H1 (cell line): ENCODE measurements around the gene MYH9. TPM values are rescaled to one million over a fixed set of nuclear protein-coding genes. Genes with fewer than 3 reads are reported as not detected.

Source experiments
- ATF3 ChIP-seq: IDR thresholded peaks from 2 replicates; pipeline ENCODE4 v1.6.1; 2011; ENCODE audit warnings: low read depth, mild to moderate bottlenecking, low read length; ENCODE audit not compliant: insufficient read depth
- BCL11A ChIP-seq, 2 experiments: IDR thresholded peaks; one replicate each; pipeline ENCODE4 v1.6.1; 2011; ENCODE audit warnings: low read depth in 2 of 2, low read length in 2 of 2, mild to moderate bottlenecking in 2 of 2
- CBX5 ChIP-seq: fragments of 300-800, 300-1000 bp; sonication (generic); IDR thresholded peaks from 2 replicates; pipeline ENCODE4 v1.7.1; 2016; ENCODE audit warnings: antibody characterized with exemption, low read length, low read depth
- CHD2 ChIP-seq: IDR thresholded peaks from 2 replicates; pipeline ENCODE4 v1.6.1; 2012; ENCODE audit warnings: low read length, improper control_type of control experiment
- EGR1 ChIP-seq: IDR thresholded peaks from 2 replicates; pipeline ENCODE4 v1.6.1; 2011; ENCODE audit warnings: low read depth, low read length, borderline replicate concordance
- EP300 ChIP-seq, 2 experiments: IDR thresholded peaks; 1 replicate in 1 of 2; 2 replicates in 1 of 2; pipeline ENCODE4 v1.6.1; 2011 to 2012; ENCODE audit warnings: low read depth in 2 of 2, low read length in 2 of 2, mild to moderate bottlenecking in 2 of 2, borderline replicate concordance in 1 of 2, inconsistent platforms in 1 of 2, moderate library complexity in 1 of 2
- GTF2F1 ChIP-seq: IDR thresholded peaks from 2 replicates; pipeline ENCODE4 v1.6.1; 2012; ENCODE audit warnings: low read depth, low read length, improper control_type of control experiment, borderline replicate concordance
- JUN ChIP-seq: IDR thresholded peaks from 2 replicates; pipeline ENCODE4 v1.6.1; 2011; ENCODE audit warnings: low read depth, mild to moderate bottlenecking, improper control_type of control experiment, low read length
- NANOG ChIP-seq: IDR thresholded peaks from 2 replicates; pipeline ENCODE4 v1.6.1; 2011; ENCODE audit warnings: low read length, low read depth, mild to moderate bottlenecking, inconsistent platforms; ENCODE audit not compliant: insufficient read depth, poor library complexity, severe bottlenecking
- NRF1 ChIP-seq: IDR thresholded peaks from 2 replicates; pipeline ENCODE4 v1.6.1; 2011; ENCODE audit warnings: mild to moderate bottlenecking, low read depth, low read length, improper control_type of control experiment
- PHF8 ChIP-seq: fragments of 200-600 bp; sonication (generic); conservative IDR thresholded peaks from 2 replicates; pipeline ENCODE4 v1.7.1; 2012; ENCODE audit warnings: low read depth, mild to moderate bottlenecking, inconsistent platforms, low read length, moderate library complexity
- POLR2A ChIP-seq, 2 experiments: IDR thresholded peaks; 1 replicate in 1 of 2; 2 replicates in 1 of 2; pipeline ENCODE4 v1.6.1; 2011; ENCODE audit warnings: low read depth in 2 of 2, low read length in 2 of 2, mild to moderate bottlenecking in 2 of 2; ENCODE audit errors: control extremely low read depth in 1 of 2
- POLR2AphosphoS5 ChIP-seq: IDR thresholded peaks from 2 replicates; pipeline ENCODE4 v1.6.1; 2011; ENCODE audit warnings: low read depth, low read length
- RNF2 ChIP-seq: fragments of 200-900, 300-1000 bp; sonication (generic); IDR thresholded peaks from 2 replicates; pipeline ENCODE4 v1.7.1; 2016; ENCODE audit warnings: borderline replicate concordance, low read depth, mild to moderate bottlenecking, antibody characterized with exemption, low read length; ENCODE audit not compliant: poor library complexity, severe bottlenecking; ENCODE audit errors: missing control alignments
- RXRA ChIP-seq: IDR thresholded peaks from 2 replicates; pipeline ENCODE4 v1.6.1; 2011; ENCODE audit warnings: low read depth, mild to moderate bottlenecking, low read length, moderate library complexity; ENCODE audit not compliant: insufficient read depth
- SIRT6 ChIP-seq: IDR thresholded peaks from one replicate; pipeline ENCODE4 v1.7.1; 2012; ENCODE audit warnings: low read length, inconsistent platforms
- TAF1 ChIP-seq: IDR thresholded peaks from 2 replicates; pipeline ENCODE4 v1.6.1; 2011; ENCODE audit warnings: mild to moderate bottlenecking, low read depth, low read length
- TCF12 ChIP-seq: IDR thresholded peaks from 2 replicates; pipeline ENCODE4 v1.6.1; 2011; ENCODE audit warnings: low read depth, mild to moderate bottlenecking, low read length
- USF2 ChIP-seq: IDR thresholded peaks from 2 replicates; pipeline ENCODE4 v1.6.1; 2011; ENCODE audit warnings: low read length, improper control_type of control experiment
- YY1 ChIP-seq: IDR thresholded peaks from 2 replicates; pipeline ENCODE4 v1.6.1; 2011; ENCODE audit warnings: low read depth, mild to moderate bottlenecking, low read length
- polyA plus RNA-seq, 7 experiments: library from polyadenylated mRNA; depleted of rRNA in 3 of 7; stranded (reverse) in 5 of 7; unstranded in 2 of 7; fragments of >200 nt in 5 of 7; fragments of 200-250 nt in 2 of 7; gene quantifications; 1 replicate in 5 of 7; 2 replicates in 1 of 7; 4 replicates in 1 of 7; pipeline versions ENCODE4 v1.2.1 to v1.2.3, GENCODE V29; 2011 to 2013; ENCODE audit warnings: missing spikeins in 2 of 7, mixed read lengths in 2 of 7
- total RNA-seq: library from RNA; stranded (reverse); fragmentation: NEBNext Ultra II Directional; extraction: Animal tissue kit (Norgen Biotek cat#: 25700); gene quantifications from 2 replicates; pipeline ENCODE4 v1.2.1, GENCODE V29; 2021

MYH9 gene
- total and polyA plus RNA-seq, 2 of the 8 experiments (the other 6 are each of a cell fraction or from before 2014, with no cell fraction given): 24.9 to 322 TPM

GRCh38 chr22:36331912-36332622 is 55.7 kb downstream of the MYH9 start (continued):
- TF ChIP-seq EP300 (IDR thresholded peaks at IDR 0.05; ENCODE audit: borderline replicate concordance in 1 of 2, low read depth in 2 of 2, low read length in 2 of 2) (no peak), ATF3 (no peak), EGR1 (no peak), RNF2 (no peak), POLR2A (IDR thresholded peaks at IDR 0.05; ENCODE audit: control extremely low read depth in 1 of 2, low read depth in 2 of 2, low read length in 2 of 2) (peak; percentile 24 to 77; a peak in 2 of 3 replicates), CBX5 (no peak), CHD2 (no peak), JUN (no peak), NRF1 (no peak), SIRT6 (no peak), USF2 (no peak), TAF1 (no peak), BCL11A (IDR thresholded peaks at IDR 0.05; ENCODE audit: low read depth in 2 of 2, low read length in 2 of 2) (no peak), PHF8 (no peak), NANOG (no peak), RXRA (no peak), YY1 (no peak), TCF12 (no peak), POLR2AphosphoS5 (peak; percentile 63), GTF2F1 (no peak)
